Upper lobe of left lung (tissue), 6 donors: ENCODE results near the gene GRIK2. TPM values are rescaled to one million over a fixed set of nuclear protein-coding genes. Genes with fewer than 3 reads are reported as not detected.

Experiments used
- ATAC-seq, 2 donors: fragments of 200-7000 bp; cut with Tn5 transposase; one replicate each; pipeline ENCODE4 v1.9.1; 2022; ENCODE audit warnings: mild to moderate bottlenecking in 2 of 2, moderate library complexity in 2 of 2; ENCODE audit not compliant: low FRiP score in 2 of 2
- DNase-seq, 2 donors: peaks; one replicate each; pipeline ENCODE4 v3.0.0-alpha.2; 2019 to 2020
- H3K27ac ChIP-seq, 4 donors: fragments of 200-600 bp; sonication (generic); one replicate each; pipeline ENCODE4 v1.5.1; 2016 to 2019
- H3K27me3 ChIP-seq, 4 donors: fragments of 200-600 bp; sonication (generic); one replicate each; pipeline ENCODE4 v1.5.1; 2017 to 2019
- H3K36me3 ChIP-seq, 4 donors: fragments of 200-600 bp; sonication (generic); one replicate each; pipeline ENCODE4 v1.5.1; 2016 to 2019
- H3K4me1 ChIP-seq, 4 donors: fragments of 200-600 bp; sonication (generic); one replicate each; pipeline ENCODE4 v1.5.1; 2018 to 2019
- H3K4me3 ChIP-seq, 4 donors: fragments of 200-600 bp; sonication (generic); one replicate each; pipeline ENCODE4 v1.5.1; 2017 to 2019; ENCODE audit warnings: mild to moderate bottlenecking in 2 of 4, moderate library complexity in 1 of 4
- H3K9me3 ChIP-seq, 4 donors: fragments of 200-600 bp; sonication (generic); one replicate each; pipeline ENCODE4 v1.5.1; 2018 to 2019
- EP300 ChIP-seq, 4 donors: sonication (generic); formaldehyde crosslinking; IDR thresholded peaks; one replicate each; pipeline ENCODE4 v1.5.1; 2017; ENCODE audit warnings: antibody characterized with exemption in 4 of 4, control low read depth in 2 of 4
- POLR2A ChIP-seq, 4 donors: fragments of 450-650 bp; IDR thresholded peaks; one replicate each; pipeline ENCODE4 v1.5.1; 2016 to 2017; ENCODE audit warnings: antibody characterized with exemption in 4 of 4, mild to moderate bottlenecking in 2 of 4
- POLR2AphosphoS5 ChIP-seq, 2 donors: sonication (generic); formaldehyde crosslinking; IDR thresholded peaks; one replicate each; pipeline ENCODE4 v1.5.1; 2017; ENCODE audit warnings: antibody characterized with exemption in 2 of 2
- WGBS, 2 donors: methylation state at CpG; one replicate each; pipeline ENCODE4 v1.1.5; 2017 to 2018; 5-methylcytosine and 5-hydroxymethylcytosine counted together
- total RNA-seq, 6 donors: library from RNA; depleted of rRNA in 4 of 6; stranded (reverse); fragments of >200 nt in 4 of 6; gene quantifications; one replicate each; pipeline versions ENCODE4 v1.1.0 to v1.2.1, GENCODE V29; 2016 to 2021
- TF ChIP-seq, protein P1 (sequence below), 6 experiments: fragments of 450-650 bp in 4 of 6; fragments of 200-600 bp in 2 of 6; sonication (generic) in 2 of 6; IDR thresholded peaks; one replicate each; pipeline ENCODE4 v1.5.1; 2016 to 2019; ENCODE audit warnings: antibody characterized with exemption in 6 of 6
- donor health status: DM: no; HTN: no; CAD: no; lungs with moderate emphysema.
- donor health status: DM: no; HTN: yes; CAD: no; lungs with severe emphysema.

GRIK2 gene
- total RNA-seq, 6 donors from 2014 or later: 0.07 to 1.2 (median 0.50) TPM; not detected in 2

DNA sequence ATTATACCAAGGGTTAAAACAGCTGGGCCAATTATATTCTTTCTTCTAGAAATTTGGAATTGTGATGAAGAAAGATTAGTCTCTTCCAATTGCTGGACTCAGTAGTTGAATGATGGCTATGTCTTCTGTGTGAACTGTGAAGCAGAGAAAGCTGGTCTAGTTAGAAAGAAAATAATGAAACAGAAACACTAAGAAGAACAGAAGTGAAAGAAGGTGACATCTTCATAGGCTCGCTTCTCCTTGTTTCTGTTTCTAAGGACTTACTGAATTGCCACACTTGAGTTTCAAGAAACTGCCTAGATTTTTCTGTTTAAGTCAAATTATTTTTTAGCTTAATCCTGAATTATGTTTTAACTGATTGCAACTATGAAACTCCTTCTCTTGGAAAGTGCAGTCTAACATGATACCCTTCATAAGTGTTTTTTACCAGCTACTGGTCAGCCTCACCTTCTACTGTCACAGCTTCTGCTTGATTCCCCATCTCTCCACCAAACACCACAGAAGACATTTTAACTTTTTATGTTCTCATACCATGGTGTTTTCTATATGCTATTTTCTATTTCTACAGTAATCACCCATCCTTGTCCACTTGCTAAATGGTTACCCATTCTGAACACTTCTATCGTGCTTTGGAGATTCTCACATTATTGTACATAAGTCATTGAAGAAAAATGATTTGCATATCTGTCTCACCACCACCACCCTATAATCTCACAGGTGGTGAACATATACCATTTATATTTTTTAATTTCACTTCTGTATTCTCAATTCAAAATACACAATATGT lies 268.8 kb downstream of the GRIK2 start:
- Histone ChIP-seq H3K27me3 (no peaks in the 10 kb centered on the region), H3K4me3 (no peak overlapping the region), H3K9me3 (no peaks in the 10 kb centered on the region), H3K27ac (no peak overlapping the region), H3K4me1 (no peaks in the 10 kb centered on the region), H3K36me3 (no peaks in the 10 kb centered on the region)
- no peak for TF ChIP-seq POLR2AphosphoS5 (IDR thresholded peaks at IDR 0.05)
- TF ChIP-seq EP300 (IDR thresholded peaks at IDR 0.05): no peak
- TF ChIP-seq, protein P1, sequence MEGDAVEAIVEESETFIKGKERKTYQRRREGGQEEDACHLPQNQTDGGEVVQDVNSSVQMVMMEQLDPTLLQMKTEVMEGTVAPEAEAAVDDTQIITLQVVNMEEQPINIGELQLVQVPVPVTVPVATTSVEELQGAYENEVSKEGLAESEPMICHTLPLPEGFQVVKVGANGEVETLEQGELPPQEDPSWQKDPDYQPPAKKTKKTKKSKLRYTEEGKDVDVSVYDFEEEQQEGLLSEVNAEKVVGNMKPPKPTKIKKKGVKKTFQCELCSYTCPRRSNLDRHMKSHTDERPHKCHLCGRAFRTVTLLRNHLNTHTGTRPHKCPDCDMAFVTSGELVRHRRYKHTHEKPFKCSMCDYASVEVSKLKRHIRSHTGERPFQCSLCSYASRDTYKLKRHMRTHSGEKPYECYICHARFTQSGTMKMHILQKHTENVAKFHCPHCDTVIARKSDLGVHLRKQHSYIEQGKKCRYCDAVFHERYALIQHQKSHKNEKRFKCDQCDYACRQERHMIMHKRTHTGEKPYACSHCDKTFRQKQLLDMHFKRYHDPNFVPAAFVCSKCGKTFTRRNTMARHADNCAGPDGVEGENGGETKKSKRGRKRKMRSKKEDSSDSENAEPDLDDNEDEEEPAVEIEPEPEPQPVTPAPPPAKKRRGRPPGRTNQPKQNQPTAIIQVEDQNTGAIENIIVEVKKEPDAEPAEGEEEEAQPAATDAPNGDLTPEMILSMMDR (IDR thresholded peaks at IDR 0.05): no peak
- TF ChIP-seq POLR2A (IDR thresholded peaks at IDR 0.05): no peak
- WGBS, 2 donors: 90 to 93% methylated on average over 2 of the region's 2 CpGs
- ATAC-seq: no peak
- no peak for DNase-seq

DNA sequence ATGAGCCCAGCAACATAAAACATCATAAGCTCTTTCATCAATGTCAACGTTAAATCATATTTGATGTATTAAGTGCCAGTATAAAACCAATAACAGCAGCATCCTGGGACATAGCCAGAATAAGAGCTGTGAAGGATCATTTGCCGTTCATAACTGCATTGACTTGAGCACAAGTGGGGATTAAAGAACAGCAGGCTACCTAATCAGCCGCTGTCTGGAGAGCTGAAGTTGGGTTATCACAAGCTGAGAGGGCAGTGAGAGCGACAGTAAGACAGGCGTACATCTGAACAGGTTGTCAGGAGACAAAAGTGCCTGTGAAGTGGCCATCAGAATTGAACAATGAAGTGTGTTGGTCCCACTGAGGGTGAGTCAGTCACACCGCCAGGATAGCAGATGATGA lies 269.6 kb downstream of the GRIK2 start:
- no peak for DNase-seq
- H3K27me3 ChIP-seq: no peaks in the 10 kb centered on the region
- TF ChIP-seq POLR2A (IDR thresholded peaks at IDR 0.05) (no peak), POLR2AphosphoS5 (IDR thresholded peaks at IDR 0.05) (no peak), EP300 (IDR thresholded peaks at IDR 0.05) (no peak)
- TF ChIP-seq, protein P1 (IDR thresholded peaks at IDR 0.05): no peak
- no peaks in the 10 kb centered on the region for H3K36me3 ChIP-seq
- H3K27ac ChIP-seq: no peak overlapping the region
- H3K4me1 ChIP-seq: no peaks in the 10 kb centered on the region
- WGBS, 2 donors: 54 to 63% methylated on average over 6 of the region's 6 CpGs
- H3K4me3 ChIP-seq: no peak overlapping the region
- ATAC-seq: no peak
- H3K9me3 ChIP-seq: no peaks in the 10 kb centered on the region

DNA sequence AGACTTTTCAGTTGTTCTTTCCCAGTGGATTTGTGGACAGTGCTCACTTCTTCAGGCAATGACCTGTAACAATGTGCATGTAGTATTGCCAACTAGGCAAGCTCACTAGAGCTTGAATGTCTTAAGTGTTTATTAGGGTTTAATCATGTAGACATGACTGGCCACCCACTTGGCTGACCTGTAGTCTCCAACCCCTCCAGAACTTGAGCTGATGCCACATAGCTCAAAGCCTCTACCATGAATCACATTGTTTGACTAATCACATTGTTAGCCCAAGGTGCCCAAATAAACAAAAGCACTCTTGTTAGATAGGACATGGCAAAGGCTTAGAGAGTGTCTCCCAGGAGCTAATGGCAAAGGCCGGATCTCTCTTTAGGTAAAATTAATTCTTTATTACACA lies 272.7 kb downstream of the GRIK2 start:
- TF ChIP-seq POLR2AphosphoS5 (IDR thresholded peaks at IDR 0.05): no peak
- TF ChIP-seq, protein P1 (IDR thresholded peaks at IDR 0.05): no peak
- no peak for TF ChIP-seq EP300 (IDR thresholded peaks at IDR 0.05)
- WGBS, 2 donors: 58 to 70% methylated on average over 1 of the region's 1 CpG
- no peak overlapping the region for H3K27ac ChIP-seq
- DNase-seq (no peak), ATAC-seq (peak in 1 of 2 donors; percentile 10)
- H3K36me3 ChIP-seq: no peaks in the 10 kb centered on the region
- H3K4me1 ChIP-seq: no peaks in the 10 kb centered on the region
- no peaks in the 10 kb centered on the region for H3K9me3 ChIP-seq
- no peaks in the 10 kb centered on the region for H3K27me3 ChIP-seq
- H3K4me3 ChIP-seq: no peak overlapping the region

DNA sequence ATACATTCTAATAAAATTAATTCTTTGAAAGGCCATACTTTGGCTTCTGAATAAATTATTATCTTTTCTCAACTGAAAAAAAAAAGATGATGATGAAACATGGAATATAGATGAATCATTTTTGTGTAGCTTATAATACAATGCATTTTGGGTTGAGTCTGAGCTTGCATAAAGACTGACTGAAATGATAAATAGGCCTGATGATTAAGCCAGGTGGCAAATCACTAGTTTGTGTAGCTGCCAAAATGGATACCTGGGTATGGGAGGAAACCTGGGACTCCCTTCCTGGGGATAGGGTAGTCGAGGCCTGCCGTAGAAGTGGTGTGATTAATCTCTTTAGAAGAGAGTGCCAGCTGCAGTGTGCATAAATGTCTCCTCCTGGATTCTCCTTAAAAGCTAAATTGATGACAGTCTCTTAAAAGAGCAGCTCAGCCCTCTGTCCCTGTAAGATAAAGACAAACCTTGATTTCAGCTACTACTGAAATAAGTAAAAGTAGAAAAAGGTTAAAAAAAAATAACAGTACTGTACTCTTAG lies 275.1 kb downstream of the GRIK2 start:
- ATAC-seq: no peak
- Histone ChIP-seq H3K27me3 (no peaks in the 10 kb centered on the region), H3K4me3 (no peak overlapping the region), H3K27ac (no peak overlapping the region), H3K4me1 (no peaks in the 10 kb centered on the region), H3K36me3 (no peaks in the 10 kb centered on the region), H3K9me3 (no peaks in the 10 kb centered on the region)
- DNase-seq: no peak
- TF ChIP-seq, protein P1 (IDR thresholded peaks at IDR 0.05): no peak
- TF ChIP-seq POLR2AphosphoS5 (IDR thresholded peaks at IDR 0.05) (no peak), EP300 (IDR thresholded peaks at IDR 0.05) (no peak), POLR2A (IDR thresholded peaks at IDR 0.05) (no peak)
- 64% methylated on average over 2 of the region's 2 CpGs for WGBS, 2 donors

DNA sequence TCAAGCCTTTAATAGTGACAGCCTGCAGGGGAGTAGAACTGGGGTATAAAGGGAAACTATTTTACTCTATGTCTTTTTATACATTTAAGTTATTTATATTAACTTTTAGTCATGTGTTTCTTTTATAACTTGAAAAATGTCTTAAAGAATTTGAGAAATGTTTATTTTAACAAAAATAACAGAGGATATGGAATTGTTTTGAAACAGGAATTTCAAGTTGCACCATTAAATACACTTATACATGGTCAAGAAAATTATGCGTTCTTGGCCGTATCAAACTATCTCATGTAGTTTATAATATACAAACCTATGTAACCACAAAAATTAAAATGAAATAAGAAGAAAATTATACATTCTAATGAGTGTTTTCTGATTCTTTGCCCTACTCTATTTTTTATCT lies 282.7 kb downstream of the GRIK2 start:
- Histone ChIP-seq H3K27ac (no peak overlapping the region), H3K27me3 (no peaks in the 10 kb centered on the region), H3K9me3 (no peaks in the 10 kb centered on the region), H3K4me3 (no peak overlapping the region), H3K36me3 (no peaks in the 10 kb centered on the region), H3K4me1 (no peaks in the 10 kb centered on the region)
- no peak for DNase-seq
- 77 to 79% methylated on average over 2 of the region's 2 CpGs for WGBS, 2 donors
- TF ChIP-seq POLR2AphosphoS5 (IDR thresholded peaks at IDR 0.05) (no peak), POLR2A (IDR thresholded peaks at IDR 0.05) (no peak), EP300 (IDR thresholded peaks at IDR 0.05) (no peak)
- TF ChIP-seq, protein P1 (IDR thresholded peaks at IDR 0.05): no peak
- no peak for ATAC-seq
